ENCODE measurements around the gene ACOT7.
"Not testable (repeated sequence)": the region's sequence is repeated elsewhere in the genome, so short reads cannot be mapped to it uniquely, and the experiment has no call there.

ACOT7 gene

DNA sequence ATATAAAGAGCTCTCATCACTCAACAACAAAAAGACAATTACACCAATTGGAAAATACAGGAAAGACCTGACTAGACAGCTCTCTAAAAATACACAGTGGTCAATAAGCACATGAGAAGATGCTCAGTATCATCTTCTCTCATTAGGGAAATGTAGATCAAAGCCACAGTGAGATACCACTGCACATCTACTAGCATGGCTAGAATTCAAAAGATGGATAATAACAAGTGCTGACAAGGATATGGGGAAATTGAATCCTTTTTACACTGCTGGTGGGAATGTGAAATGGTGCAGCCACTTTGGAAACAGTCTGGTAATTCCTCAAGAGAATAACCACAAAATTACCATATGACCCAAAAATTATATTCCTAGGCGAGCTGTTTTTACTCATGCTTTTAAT is 9.4 kb downstream of the ACOT7 start:
- DNase-seq (ENCODE audit: low read depth, low spot score) = no peak
- in situ Hi-C loops (cut with HindIII; ENCODE audit: low sequenced_read_pairs) = no loop called here
- no peak for TF ChIP-seq CTCF (IDR thresholded peaks at IDR 0.05; ENCODE audit: low read depth, low read length)
- no peak overlapping the region for H3K4me3 ChIP-seq (ENCODE audit: low read depth, low read length)

GRCh38 chr1:6380037-6380436 is 13.5 kb downstream of the ACOT7 start:
- TF ChIP-seq CTCF (IDR thresholded peaks at IDR 0.05; ENCODE audit: low read depth, low read length) = no peak
- in situ Hi-C loops (cut with HindIII; ENCODE audit: low sequenced_read_pairs) = no loop called here
- H3K4me3 ChIP-seq (ENCODE audit: low read depth, low read length) = no peak overlapping the region
- DNase-seq (ENCODE audit: low read depth, low spot score) = no peak

DNA sequence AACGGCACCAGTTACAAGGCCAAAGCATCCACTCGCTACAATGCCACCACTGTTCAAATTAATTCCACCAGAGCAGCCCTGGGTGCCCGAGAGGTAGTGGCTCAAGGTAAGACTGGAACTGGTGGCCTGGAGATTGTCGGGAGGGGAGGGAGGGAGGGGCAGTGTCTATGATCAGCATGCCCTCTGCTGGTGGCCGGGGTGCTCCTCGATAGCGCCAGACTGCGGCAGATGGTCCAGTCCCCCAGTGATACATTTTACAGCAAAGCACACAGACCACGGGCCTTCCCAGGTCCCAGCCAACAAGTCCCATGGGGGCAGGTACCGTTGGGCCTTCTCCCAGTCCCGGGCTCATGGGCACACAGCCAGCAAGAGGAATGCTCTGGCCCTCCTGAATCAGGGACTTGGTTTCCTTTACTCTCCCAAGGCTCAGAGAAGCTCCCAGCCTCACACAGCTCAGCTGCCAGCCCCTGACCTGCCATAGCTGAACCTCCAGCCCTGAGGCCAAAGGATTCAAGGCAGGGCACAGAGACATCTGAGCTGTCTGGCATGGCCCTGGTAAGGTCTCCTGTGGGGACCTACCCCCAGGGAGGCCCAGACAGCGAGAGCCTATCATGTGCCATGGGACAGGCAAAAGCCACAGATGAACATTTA is 15.3 kb downstream of the ACOT7 start:
- TF ChIP-seq CTCF (IDR thresholded peaks at IDR 0.05; ENCODE audit: low read depth, low read length) = peak; percentile 6
- H3K4me3 ChIP-seq (ENCODE audit: low read depth, low read length) = no peak overlapping the region
- no peak for DNase-seq (ENCODE audit: low read depth, low spot score)
- in situ Hi-C loops (cut with HindIII; ENCODE audit: low sequenced_read_pairs) = no loop called here

GRCh38 chr1:6373961-6374720 is 19.4 kb downstream of the ACOT7 start:
- in situ Hi-C loops (cut with HindIII; ENCODE audit: low sequenced_read_pairs) = no loop called here
- no peak for DNase-seq (ENCODE audit: low read depth, low spot score)
- no peak overlapping the region for H3K4me3 ChIP-seq (ENCODE audit: low read depth, low read length)
- no peak for TF ChIP-seq CTCF (IDR thresholded peaks at IDR 0.05; ENCODE audit: low read depth, low read length)

- H3K4me3 ChIP-seq (ENCODE audit: low read depth, low read length); DNase-seq (ENCODE audit: low read depth, low spot score); in situ Hi-C loops (cut with HindIII; ENCODE audit: low sequenced_read_pairs): not testable (repeated sequence)
Observed at GRCh38 chr1:6372236-6372635, 21.3 kb downstream of the ACOT7 start.

DNA sequence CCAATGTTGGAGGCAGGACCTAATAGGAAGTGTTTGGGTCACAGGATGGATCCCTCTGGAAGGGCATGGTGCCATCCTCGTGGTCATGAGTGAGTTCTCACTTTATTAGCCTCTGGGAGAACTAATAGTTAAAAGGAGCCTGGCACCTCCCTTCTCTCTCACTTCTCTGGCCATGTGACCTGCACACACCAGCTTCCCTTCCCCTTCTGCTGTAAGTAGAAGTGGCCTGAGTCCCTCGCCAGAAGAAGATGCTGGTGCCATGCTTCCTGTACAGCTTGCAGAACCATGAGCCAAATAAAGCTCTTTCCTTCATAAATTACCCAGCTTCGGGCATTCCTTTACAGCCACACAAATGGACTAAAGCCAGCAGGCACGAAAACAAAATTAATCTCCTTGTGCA is 23.6 kb downstream of the ACOT7 start:
- no peak for TF ChIP-seq CTCF (IDR thresholded peaks at IDR 0.05; ENCODE audit: low read depth, low read length)
- no peak for DNase-seq (ENCODE audit: low read depth, low spot score)
- no peak overlapping the region for H3K4me3 ChIP-seq (ENCODE audit: low read depth, low read length)
- in situ Hi-C loops (cut with HindIII; ENCODE audit: low sequenced_read_pairs) = no loop called here

DNA sequence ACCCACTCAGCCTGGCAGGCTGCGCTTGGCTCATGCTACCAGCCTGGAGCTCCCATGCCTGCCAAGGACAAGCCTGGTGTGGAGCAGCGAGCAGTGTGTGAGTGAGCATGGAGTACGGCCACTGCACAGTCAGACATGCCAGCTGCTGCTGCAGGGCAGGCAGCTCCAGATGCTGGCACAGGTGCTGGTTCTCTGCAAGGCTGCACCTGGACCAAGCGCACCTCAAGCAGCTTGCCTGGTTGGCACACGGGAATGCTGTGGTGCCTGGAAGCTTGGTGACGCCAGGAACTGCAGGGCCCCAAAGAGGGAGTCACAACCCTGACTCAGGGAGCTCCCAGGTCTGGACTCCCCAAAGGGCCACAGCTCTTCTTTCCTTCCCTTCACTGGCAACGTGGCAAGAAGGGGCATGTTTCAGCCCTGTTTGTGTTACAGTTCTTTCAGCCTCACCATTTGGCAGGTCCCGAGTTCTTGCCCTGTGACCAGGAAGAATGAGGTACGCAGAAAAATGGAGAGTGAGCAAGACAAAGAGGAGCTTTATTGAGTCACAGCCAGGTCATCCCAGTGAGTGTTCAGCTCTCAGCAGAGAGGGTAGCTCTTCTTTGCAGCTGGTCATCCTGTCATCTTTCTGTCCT is 26.1 kb downstream of the ACOT7 start:
- no peak for DNase-seq (ENCODE audit: low read depth, low spot score)
- no peak for TF ChIP-seq CTCF (IDR thresholded peaks at IDR 0.05; ENCODE audit: low read depth, low read length)
- in situ Hi-C loops (cut with HindIII; ENCODE audit: low sequenced_read_pairs) = no loop called here
- H3K4me3 ChIP-seq (ENCODE audit: low read depth, low read length) = no peak overlapping the region

Measured in astrocyte of the spinal cord (primary cell).